BE2C (cell line): ENCODE data around the gene CTSW.
A peak's percentile ranks its signal among the peaks of the same experiment; 100 is the strongest.

Experiments
- DNase-seq: peaks from one replicate; pipeline ENCODE4 v3.0.0-alpha.2; 2020
- H3K27me3 ChIP-seq: fragments of 250-450 bp; sonication (Bioruptor Pico); 2 replicates; pipeline ENCODE4 v1.5.1; 2020; ENCODE audit warnings: mild to moderate bottlenecking
- H3K36me3 ChIP-seq: fragments of 250-450 bp; sonication (Bioruptor Pico); 2 replicates; pipeline ENCODE4 v1.5.1; 2020; ENCODE audit warnings: mild to moderate bottlenecking
- H3K4me1 ChIP-seq: fragments of 250-450 bp; sonication (Bioruptor Pico); 2 replicates; pipeline ENCODE4 v1.5.1; 2020
- H3K4me3 ChIP-seq: 2 replicates; pipeline ENCODE4 v1.5.1; 2011; ENCODE audit warnings: low read depth, low read length
- H3K9me3 ChIP-seq: fragments of 250-450 bp; sonication (Bioruptor Pico); 2 replicates; pipeline ENCODE4 v1.5.1; 2020
- TF ChIP-seq, protein P1 (sequence below): IDR thresholded peaks from 2 replicates; pipeline ENCODE4 v1.5.1; 2012; ENCODE audit warnings: mild to moderate bottlenecking, low read depth, low read length

The CTSW gene

DNA sequence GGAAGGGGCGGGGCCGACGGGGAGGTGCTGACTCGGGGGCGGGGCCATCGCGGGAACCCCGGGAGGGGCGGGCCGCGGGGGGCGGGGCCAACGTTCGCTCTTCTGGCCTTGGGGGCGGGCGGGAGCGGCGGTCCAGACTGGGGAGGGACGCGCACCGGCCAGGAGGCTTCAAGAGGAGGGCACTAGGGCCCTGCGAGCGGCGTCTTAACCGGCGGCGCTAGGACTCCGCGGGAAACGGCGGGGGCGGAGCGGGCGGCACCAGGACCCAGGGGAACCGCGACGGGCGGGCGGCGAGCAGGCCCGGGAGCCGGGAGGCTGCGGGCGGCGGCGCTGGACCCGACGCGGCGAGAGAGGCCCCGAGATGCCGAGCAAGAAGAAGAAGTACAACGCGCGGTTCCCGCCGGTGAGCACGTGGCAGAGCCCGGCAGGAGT, 39.5 kb downstream of the CTSW start, which contains the start of gene DRAP1:
DRAP1 (plus strand) TSS at position 286 of the 432 bp plus-strand sequence; CDS start at position 362, 76 bp downstream.
- no peaks in the 10 kb centered on the region for H3K9me3 ChIP-seq
- no peaks in the 10 kb centered on the region for H3K27me3 ChIP-seq
- H3K36me3 ChIP-seq = no peaks in the 10 kb centered on the region
- H3K4me1 ChIP-seq = peaks cover 14% of the 10 kb centered on the region
- peak; percentile 99 for DNase-seq
- TF ChIP-seq, protein P1, sequence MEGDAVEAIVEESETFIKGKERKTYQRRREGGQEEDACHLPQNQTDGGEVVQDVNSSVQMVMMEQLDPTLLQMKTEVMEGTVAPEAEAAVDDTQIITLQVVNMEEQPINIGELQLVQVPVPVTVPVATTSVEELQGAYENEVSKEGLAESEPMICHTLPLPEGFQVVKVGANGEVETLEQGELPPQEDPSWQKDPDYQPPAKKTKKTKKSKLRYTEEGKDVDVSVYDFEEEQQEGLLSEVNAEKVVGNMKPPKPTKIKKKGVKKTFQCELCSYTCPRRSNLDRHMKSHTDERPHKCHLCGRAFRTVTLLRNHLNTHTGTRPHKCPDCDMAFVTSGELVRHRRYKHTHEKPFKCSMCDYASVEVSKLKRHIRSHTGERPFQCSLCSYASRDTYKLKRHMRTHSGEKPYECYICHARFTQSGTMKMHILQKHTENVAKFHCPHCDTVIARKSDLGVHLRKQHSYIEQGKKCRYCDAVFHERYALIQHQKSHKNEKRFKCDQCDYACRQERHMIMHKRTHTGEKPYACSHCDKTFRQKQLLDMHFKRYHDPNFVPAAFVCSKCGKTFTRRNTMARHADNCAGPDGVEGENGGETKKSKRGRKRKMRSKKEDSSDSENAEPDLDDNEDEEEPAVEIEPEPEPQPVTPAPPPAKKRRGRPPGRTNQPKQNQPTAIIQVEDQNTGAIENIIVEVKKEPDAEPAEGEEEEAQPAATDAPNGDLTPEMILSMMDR = no peak
- peak within 1 kb of the TSS; percentile 98 for H3K4me3 ChIP-seq

DNA sequence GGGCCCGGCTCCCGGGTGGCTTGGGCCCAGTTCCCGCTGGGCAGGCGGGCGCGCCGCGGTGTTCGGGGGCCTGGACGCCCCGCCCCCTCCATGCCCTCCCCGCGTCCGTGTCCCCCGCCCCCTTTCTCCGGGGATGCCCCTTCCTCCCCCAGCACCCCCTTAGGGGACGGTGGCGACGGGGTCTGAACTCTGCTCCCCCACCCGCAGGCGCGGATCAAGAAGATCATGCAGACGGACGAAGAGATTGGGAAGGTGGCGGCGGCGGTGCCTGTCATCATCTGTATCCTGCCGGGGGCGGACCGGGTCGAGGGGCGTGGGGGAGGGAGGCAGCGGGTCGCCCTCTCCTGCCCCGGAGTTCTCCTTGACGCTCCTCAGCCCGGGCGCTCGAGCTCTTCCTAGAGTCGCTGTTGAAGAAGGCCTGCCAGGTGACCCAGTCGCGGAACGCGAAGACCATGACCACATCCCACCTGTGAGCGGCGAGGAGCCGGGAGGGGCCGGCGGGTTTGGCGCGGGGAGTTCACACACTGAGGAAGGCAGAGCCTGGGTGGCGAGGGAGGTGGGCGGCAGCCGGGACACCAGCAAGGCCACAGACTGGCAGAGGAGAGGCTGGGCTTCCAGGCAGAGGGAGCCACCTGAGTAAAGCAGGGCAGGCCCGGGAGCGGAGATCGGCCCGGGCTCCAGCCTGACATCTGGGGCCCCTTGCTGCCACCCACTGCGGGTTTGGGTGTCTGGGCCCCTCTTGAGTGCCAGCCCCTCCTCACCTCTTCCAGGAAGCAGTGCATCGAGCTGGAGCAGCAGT, 40.1 kb downstream of the CTSW start:
- no peaks in the 10 kb centered on the region for H3K36me3 ChIP-seq
- peak; percentile 42 for DNase-seq
- H3K4me3 ChIP-seq = peak overlapping the region; percentile 73
- TF ChIP-seq, protein P1 = no peak
- H3K9me3 ChIP-seq = no peaks in the 10 kb centered on the region
- peaks cover 14% of the 10 kb centered on the region for H3K4me1 ChIP-seq
- H3K27me3 ChIP-seq = no peaks in the 10 kb centered on the region

DNA sequence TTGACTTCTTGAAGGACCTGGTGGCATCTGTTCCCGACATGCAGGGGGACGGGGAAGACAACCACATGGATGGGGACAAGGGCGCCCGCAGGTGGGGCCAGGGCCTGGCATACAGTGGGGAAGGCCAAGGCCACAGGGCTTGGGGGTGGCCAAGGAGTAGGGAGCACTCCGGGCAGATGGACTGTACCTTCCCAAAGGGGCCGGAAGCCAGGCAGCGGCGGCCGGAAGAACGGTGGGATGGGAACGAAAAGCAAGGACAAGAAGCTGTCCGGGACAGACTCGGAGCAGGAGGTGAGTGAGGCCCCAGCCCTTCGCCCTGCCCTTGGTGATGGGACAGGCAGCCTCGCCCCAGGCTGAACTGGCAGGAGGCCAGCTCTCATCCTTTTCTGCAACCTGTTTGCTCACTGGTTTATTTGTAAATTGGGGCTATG, 40.8 kb downstream of the CTSW start:
- TF ChIP-seq, protein P1 = no peak
- H3K9me3 ChIP-seq = no peaks in the 10 kb centered on the region
- H3K36me3 ChIP-seq = no peaks in the 10 kb centered on the region
- DNase-seq = peak; percentile 34
- no peaks in the 10 kb centered on the region for H3K27me3 ChIP-seq
- H3K4me3 ChIP-seq = peak overlapping the region; percentile 73
- peaks cover 11% of the 10 kb centered on the region for H3K4me1 ChIP-seq

DNA sequence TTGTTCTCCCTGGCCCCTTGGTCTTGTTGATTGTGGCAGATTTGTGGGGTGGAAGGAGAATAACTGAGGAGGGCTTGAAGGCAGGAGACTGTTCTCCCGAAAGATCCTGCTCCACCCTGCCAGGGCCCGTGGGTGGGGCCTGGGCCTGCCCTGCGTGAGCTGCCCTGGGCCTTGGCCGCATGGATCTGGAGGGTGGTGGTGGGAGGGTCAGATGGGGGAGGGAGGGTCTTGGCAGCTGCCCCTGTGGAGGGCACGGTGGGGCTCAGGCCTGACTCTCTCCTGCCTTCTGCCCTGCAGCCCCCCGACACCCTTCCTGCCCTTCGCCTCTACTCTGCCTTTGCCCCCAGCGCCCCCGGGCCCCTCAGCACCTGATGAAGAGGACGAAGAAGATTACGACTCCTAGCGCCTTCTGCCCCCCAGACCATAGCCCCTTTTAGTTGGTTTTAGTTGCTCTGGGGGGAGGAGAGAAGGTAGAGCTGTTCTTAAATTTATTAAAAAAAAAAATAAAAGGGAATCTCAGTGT, 41.5 kb downstream of the CTSW start:
- no peak overlapping the region; the same call in 1 of the 2 replicates for H3K4me3 ChIP-seq
- H3K36me3 ChIP-seq = no peaks in the 10 kb centered on the region

DNA sequence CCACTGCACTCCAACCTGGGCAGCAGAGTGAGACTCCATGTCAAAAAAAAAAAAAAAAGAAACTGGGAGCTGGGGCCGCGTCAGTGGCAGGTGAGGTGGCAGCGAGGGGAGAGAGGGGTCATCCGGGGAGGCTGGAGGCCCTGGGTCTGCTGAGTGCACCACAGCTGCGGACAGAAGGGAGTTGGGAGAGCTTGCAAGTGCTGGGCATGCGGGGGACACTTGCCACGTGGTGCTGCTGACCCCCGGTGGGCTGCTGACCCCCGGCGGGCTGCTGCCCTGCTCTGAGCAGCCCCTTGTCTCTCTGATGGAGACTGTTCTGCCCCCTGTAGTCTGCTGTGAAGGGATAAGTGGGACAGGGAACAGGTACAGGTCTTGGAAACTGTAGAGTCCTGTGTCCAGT, 42.2 kb downstream of the CTSW start:
- DNase-seq = no peak

More for the DNA sequence above, 41.5 kb downstream of the CTSW start:
- Histone ChIP-seq H3K9me3 (no peaks in the 10 kb centered on the region), H3K27me3 (no peaks in the 10 kb centered on the region), H3K4me1 (peaks cover 4% of the 10 kb centered on the region; the same call in 1 of the 2 replicates)
- no peak for DNase-seq
- TF ChIP-seq, protein P1 = no peak

More for the DNA sequence above, 42.2 kb downstream of the CTSW start:
- no peaks in the 10 kb centered on the region for H3K9me3 ChIP-seq
- H3K36me3 ChIP-seq = no peaks in the 10 kb centered on the region
- no peak overlapping the region for H3K4me3 ChIP-seq
- no peaks in the 10 kb centered on the region for H3K4me1 ChIP-seq
- H3K27me3 ChIP-seq = no peaks in the 10 kb centered on the region
- TF ChIP-seq, protein P1 = no peak
